Mesendoderm (in vitro differentiated cells): ENCODE results near the gene HAUS8.

Source experiments
- DNase-seq: peaks from one replicate; pipeline ENCODE4 v3.0.0; 2013
- H2AK5ac ChIP-seq: 2 replicates; pipeline ENCODE4 v1.6.1; 2013; ENCODE audit warnings: low read length, inconsistent platforms
- H2BK120ac ChIP-seq: 2 replicates; pipeline ENCODE4 v1.6.1; 2013; ENCODE audit warnings: low read depth, mild to moderate bottlenecking, low read length, moderate library complexity, mixed read lengths
- H2BK15ac ChIP-seq: replicated peaks from 2 replicates; pipeline ENCODE4 v1.6.1; 2013; ENCODE audit warnings: low read depth, mild to moderate bottlenecking, moderate library complexity
- H2BK5ac ChIP-seq: 2 replicates; pipeline ENCODE4 v1.6.1; 2013; ENCODE audit warnings: low read length, inconsistent platforms
- H3K18ac ChIP-seq: 2 replicates; pipeline ENCODE4 v1.6.1; 2013; ENCODE audit warnings: mild to moderate bottlenecking, low read length, mixed read lengths
- H3K23ac ChIP-seq: one replicate; pipeline ENCODE4 v1.6.1; 2013; ENCODE audit warnings: low read length
- H3K27ac ChIP-seq: 2 replicates; pipeline ENCODE4 v1.5.1; 2013; ENCODE audit warnings: low read depth, mild to moderate bottlenecking, inconsistent platforms, low read length, moderate library complexity
- H3K27me3 ChIP-seq: 2 replicates; pipeline ENCODE4 v1.6.1; 2013; ENCODE audit warnings: low read length, control low read depth, mild to moderate bottlenecking, inconsistent platforms; ENCODE audit not compliant: insufficient read depth, poor library complexity
- H3K36me3 ChIP-seq: 2 replicates; pipeline ENCODE4 v1.6.1; 2013; ENCODE audit warnings: low read length, inconsistent platforms; ENCODE audit not compliant: control insufficient read depth, insufficient read depth
- H3K4ac ChIP-seq: one replicate; pipeline ENCODE4 v1.6.1; 2013; ENCODE audit warnings: low read depth, mild to moderate bottlenecking, low read length, moderate library complexity
- H3K4me1 ChIP-seq: 2 replicates; pipeline ENCODE4 v1.6.1; 2013; ENCODE audit warnings: low read depth, low read length, inconsistent platforms; ENCODE audit not compliant: control insufficient read depth
- H3K4me2 ChIP-seq: 2 replicates; pipeline ENCODE4 v1.6.1; 2013; ENCODE audit warnings: low read length
- H3K4me3 ChIP-seq: 2 replicates; pipeline ENCODE4 v1.5.1; 2013; ENCODE audit warnings: mild to moderate bottlenecking, low read length
- H3K56ac ChIP-seq: one replicate; pipeline ENCODE4 v1.6.1; 2013; ENCODE audit warnings: low read length
- H3K79me1 ChIP-seq: 2 replicates; pipeline ENCODE4 v1.6.1; 2013; ENCODE audit warnings: low read length, inconsistent platforms
- H3K79me2 ChIP-seq: 2 replicates; pipeline ENCODE4 v1.6.1; 2013; ENCODE audit warnings: mild to moderate bottlenecking, low read length; ENCODE audit not compliant: control insufficient read depth, insufficient read depth
- H3K9ac ChIP-seq: 2 replicates; pipeline ENCODE4 v1.6.1; 2013; ENCODE audit warnings: low read length, inconsistent platforms
- H4K5ac ChIP-seq: one replicate; pipeline ENCODE4 v1.6.1; 2013; ENCODE audit warnings: low read length
- H4K8ac ChIP-seq: one replicate; pipeline ENCODE4 v1.6.1; 2013; ENCODE audit warnings: low read depth, mild to moderate bottlenecking, control low read depth, low read length, moderate library complexity
- WGBS: extraction: QIAGEN DNeasy Blood & Tissue Kit; methylation state at CpG from one replicate; pipeline ENCODE4 v1.1.7; 2013; ENCODE audit warnings: low lambda C conversion rate, missing lambda C conversion rate; ENCODE audit not compliant: insufficient coverage; ENCODE audit errors: extremely low coverage; 5-methylcytosine and 5-hydroxymethylcytosine counted together

HAUS8 gene

GRCh38 chr19:17011485-17011884 lies 63.8 kb downstream of the HAUS8 start:
- no peak overlapping the region for H3K4me2 ChIP-seq
- H2AK5ac ChIP-seq = no peak overlapping the region
- no peak overlapping the region for H3K23ac ChIP-seq
- DNase-seq = no peak
- H3K4me1 ChIP-seq = no peaks in the 10 kb centered on the region
- H3K4ac ChIP-seq = no peak overlapping the region
- H2BK120ac ChIP-seq = no peak overlapping the region
- H3K27me3 ChIP-seq = no peaks in the 10 kb centered on the region
- no peak overlapping the region for H3K56ac ChIP-seq
- H3K18ac ChIP-seq = no peak overlapping the region
- H3K9ac ChIP-seq = no peak overlapping the region
- no peaks in the 10 kb centered on the region for H3K79me2 ChIP-seq
- H3K36me3 ChIP-seq = no peaks in the 10 kb centered on the region
- H3K4me3 ChIP-seq = no peak overlapping the region
- no peak overlapping the region for H4K8ac ChIP-seq
- no peak overlapping the region for H3K27ac ChIP-seq
- WGBS = no CpG with 5 or more reads among the region's 16 CpGs
- no peak overlapping the region for H4K5ac ChIP-seq
- no peak overlapping the region for H2BK5ac ChIP-seq
- H2BK15ac ChIP-seq = no peak overlapping the region
- H3K79me1 ChIP-seq = no peaks in the 10 kb centered on the region

- no peaks in the 10 kb centered on the region for H3K79me1 ChIP-seq
- H2BK5ac ChIP-seq = no peak overlapping the region
- H3K9ac ChIP-seq = no peak overlapping the region
- no peaks in the 10 kb centered on the region for H3K36me3 ChIP-seq
- no peak overlapping the region for H2BK120ac ChIP-seq
- H3K4me1 ChIP-seq = no peaks in the 10 kb centered on the region
- no peaks in the 10 kb centered on the region for H3K79me2 ChIP-seq
- H3K18ac ChIP-seq = no peak overlapping the region
- H3K27ac ChIP-seq = no peak overlapping the region
- no peak overlapping the region for H2AK5ac ChIP-seq
- no peak overlapping the region for H3K4me3 ChIP-seq
- no peak overlapping the region for H3K23ac ChIP-seq
- no peak overlapping the region for H3K4me2 ChIP-seq
- no peak overlapping the region for H4K5ac ChIP-seq
- no peak for DNase-seq
- WGBS = no CpG with 5 or more reads among the region's 3 CpGs
- no peak overlapping the region for H4K8ac ChIP-seq
- no peak overlapping the region for H3K56ac ChIP-seq
- no peaks in the 10 kb centered on the region for H3K27me3 ChIP-seq
- H3K4ac ChIP-seq = no peak overlapping the region
- H2BK15ac ChIP-seq = no peak overlapping the region
Measured at GRCh38 chr19:17006579-17006978, 68.7 kb downstream of the HAUS8 start.

- Histone ChIP-seq H3K18ac (no peak overlapping the region), H4K8ac (no peak overlapping the region), H3K56ac (no peak overlapping the region), H3K27me3 (no peaks in the 10 kb centered on the region), H3K4me1 (no peaks in the 10 kb centered on the region), H3K23ac (no peak overlapping the region), H4K5ac (no peak overlapping the region), H2BK120ac (no peak overlapping the region), H3K79me1 (no peaks in the 10 kb centered on the region), H3K4me3 (no peak overlapping the region), H3K4ac (no peak overlapping the region), H3K36me3 (no peaks in the 10 kb centered on the region), H3K9ac (no peak overlapping the region), H2BK15ac (no peak overlapping the region), H2AK5ac (no peak overlapping the region), H3K79me2 (no peaks in the 10 kb centered on the region), H3K4me2 (no peak overlapping the region), H2BK5ac (no peak overlapping the region), H3K27ac (no peak overlapping the region)
- no CpG with 5 or more reads among the region's 3 CpGs for WGBS
- no peak for DNase-seq
Measured at GRCh38 chr19:17005000-17005399, 70.3 kb downstream of the HAUS8 start.

- WGBS = no CpG with 5 or more reads among the region's 15 CpGs
- Histone ChIP-seq H3K23ac (no peak overlapping the region), H4K8ac (no peak overlapping the region), H3K56ac (no peak overlapping the region), H2BK120ac (no peak overlapping the region), H2BK15ac (no peak overlapping the region), H3K18ac (no peak overlapping the region), H3K4me1 (no peaks in the 10 kb centered on the region), H2AK5ac (no peak overlapping the region), H3K9ac (no peak overlapping the region), H3K36me3 (no peaks in the 10 kb centered on the region), H3K79me2 (no peaks in the 10 kb centered on the region), H4K5ac (no peak overlapping the region), H3K4me3 (no peak overlapping the region), H3K27me3 (no peaks in the 10 kb centered on the region), H3K4me2 (no peak overlapping the region), H2BK5ac (no peak overlapping the region), H3K27ac (no peak overlapping the region), H3K4ac (no peak overlapping the region), H3K79me1 (no peaks in the 10 kb centered on the region)
- DNase-seq = no peak
Measured at GRCh38 chr19:17004386-17004785, 70.9 kb downstream of the HAUS8 start.

- Histone ChIP-seq H3K4me3 (no peak overlapping the region), H3K4me2 (no peak overlapping the region), H2BK5ac (no peak overlapping the region), H2BK15ac (no peak overlapping the region), H3K36me3 (no peaks in the 10 kb centered on the region), H3K27ac (no peak overlapping the region), H3K79me2 (no peaks in the 10 kb centered on the region), H2AK5ac (no peak overlapping the region), H2BK120ac (no peak overlapping the region), H3K4ac (no peak overlapping the region), H3K4me1 (no peaks in the 10 kb centered on the region), H4K5ac (no peak overlapping the region), H3K18ac (no peak overlapping the region), H3K27me3 (no peaks in the 10 kb centered on the region), H3K79me1 (no peaks in the 10 kb centered on the region), H3K9ac (no peak overlapping the region), H3K56ac (no peak overlapping the region), H3K23ac (no peak overlapping the region), H4K8ac (no peak overlapping the region)
- no CpG with 5 or more reads among the region's 7 CpGs for WGBS
- DNase-seq = no peak
Measured at GRCh38 chr19:17002455-17002854, 72.8 kb downstream of the HAUS8 start.

GRCh38 chr19:17001603-17002183 lies 73.6 kb downstream of the HAUS8 start:
- Histone ChIP-seq H3K36me3 (no peaks in the 10 kb centered on the region), H3K18ac (no peak overlapping the region), H3K79me2 (no peaks in the 10 kb centered on the region), H3K23ac (no peak overlapping the region), H2BK5ac (no peak overlapping the region), H2BK15ac (no peak overlapping the region), H3K4ac (no peak overlapping the region), H3K27me3 (no peaks in the 10 kb centered on the region), H3K79me1 (no peaks in the 10 kb centered on the region), H2AK5ac (no peak overlapping the region), H3K4me3 (no peak overlapping the region), H4K8ac (no peak overlapping the region), H2BK120ac (no peak overlapping the region), H3K9ac (no peak overlapping the region), H3K27ac (no peak overlapping the region), H3K4me2 (no peak overlapping the region), H3K56ac (no peak overlapping the region), H3K4me1 (no peaks in the 10 kb centered on the region), H4K5ac (no peak overlapping the region)
- peak; percentile 40 for DNase-seq
- no CpG with 5 or more reads among the region's 7 CpGs for WGBS
